H9 (cell line): ENCODE results near the gene RNF220. TPM values are rescaled to one million over a fixed set of nuclear protein-coding genes. Genes with fewer than 3 reads are reported as not detected.

Source experiments
- DNase-seq: peaks from one replicate; pipeline ENCODE4 v3.0.0-alpha.2; 2017
- H2AFZ ChIP-seq: one replicate; pipeline ENCODE4 v1.6.1; 2013; ENCODE audit warnings: mild to moderate bottlenecking, low read length, control low read depth, moderate library complexity
- H2AK5ac ChIP-seq: 2 replicates; pipeline ENCODE4 v1.6.1; 2013; ENCODE audit warnings: low read length, control low read depth, mixed read lengths; ENCODE audit not compliant: insufficient read length
- H2BK120ac ChIP-seq: one replicate; pipeline ENCODE4 v1.6.1; 2013; ENCODE audit warnings: low read depth, mild to moderate bottlenecking, low read length, control low read depth, inconsistent platforms; ENCODE audit not compliant: poor library complexity, severe bottlenecking
- H2BK12ac ChIP-seq: 2 replicates; pipeline ENCODE4 v1.6.1; 2013; ENCODE audit warnings: low read length, control low read depth, mixed read lengths, low read depth; ENCODE audit not compliant: insufficient read length
- H2BK15ac ChIP-seq: 2 replicates; pipeline ENCODE4 v1.6.1; 2013; ENCODE audit warnings: low read depth, low read length, control low read depth
- H2BK20ac ChIP-seq: one replicate; pipeline ENCODE4 v1.6.1; 2013; ENCODE audit warnings: low read depth, mild to moderate bottlenecking, low read length, control low read depth, inconsistent platforms; ENCODE audit not compliant: poor library complexity, severe bottlenecking
- H2BK5ac ChIP-seq: 2 replicates; pipeline ENCODE4 v1.6.1; 2013; ENCODE audit warnings: low read length, control low read depth, mixed read lengths; ENCODE audit not compliant: insufficient read length
- H3K14ac ChIP-seq: 2 replicates; pipeline ENCODE4 v1.6.1; 2013; ENCODE audit warnings: low read length, control low read depth; ENCODE audit not compliant: insufficient read depth
- H3K18ac ChIP-seq: 2 replicates; pipeline ENCODE4 v1.6.1; 2013; ENCODE audit warnings: low read depth, mild to moderate bottlenecking, mixed read lengths, low read length, control low read depth; ENCODE audit not compliant: insufficient read length
- H3K23ac ChIP-seq: 2 replicates; pipeline ENCODE4 v1.6.1; 2013; ENCODE audit warnings: low read length, control low read depth, mixed read lengths, low read depth; ENCODE audit not compliant: insufficient read length
- H3K23me2 ChIP-seq: 2 replicates; pipeline ENCODE4 v1.6.1; 2013; ENCODE audit warnings: low read depth, mild to moderate bottlenecking, mixed read lengths, low read length, control low read depth; ENCODE audit not compliant: insufficient read length, poor library complexity, severe bottlenecking
- H3K27ac ChIP-seq: 2 replicates; pipeline ENCODE4 v1.5.1; 2013; ENCODE audit warnings: low read length, control low read depth, mixed read lengths, low read depth; ENCODE audit not compliant: insufficient read length
- H3K27me3 ChIP-seq: 2 replicates; pipeline ENCODE4 v1.6.1; 2013; ENCODE audit warnings: low read length, control low read depth, inconsistent platforms; ENCODE audit not compliant: insufficient read depth
- H3K4ac ChIP-seq: 2 replicates; pipeline ENCODE4 v1.6.1; 2013; ENCODE audit warnings: low read depth, mild to moderate bottlenecking, control low read depth, inconsistent platforms, low read length, moderate library complexity
- H3K4me1 ChIP-seq: 2 replicates; pipeline ENCODE4 v1.6.1; 2013; ENCODE audit warnings: low read length, control low read depth, inconsistent platforms; ENCODE audit not compliant: insufficient read depth
- H3K4me2 ChIP-seq: 2 replicates; pipeline ENCODE4 v1.6.1; 2013; ENCODE audit warnings: low read length, control low read depth, mixed read lengths; ENCODE audit not compliant: insufficient read length, insufficient read depth
- H3K56ac ChIP-seq: 2 replicates; pipeline ENCODE4 v1.6.1; 2013; ENCODE audit warnings: low read depth, mild to moderate bottlenecking, mixed read lengths, low read length, control low read depth; ENCODE audit not compliant: insufficient read length
- H3K79me1 ChIP-seq: 2 replicates; pipeline ENCODE4 v1.6.1; 2013; ENCODE audit warnings: low read depth, mild to moderate bottlenecking, moderate library complexity, low read length, control low read depth, inconsistent platforms; ENCODE audit not compliant: insufficient read depth, poor library complexity, severe bottlenecking
- H3K79me2 ChIP-seq: 2 replicates; pipeline ENCODE4 v1.6.1; 2013; ENCODE audit warnings: low read length, control low read depth, inconsistent platforms; ENCODE audit not compliant: insufficient read depth
- H3K9ac ChIP-seq: 2 replicates; pipeline ENCODE4 v1.6.1; 2013; ENCODE audit warnings: low read length, control low read depth, mixed read lengths; ENCODE audit not compliant: insufficient read length; ENCODE audit errors: extremely low read depth
- H3K9me3 ChIP-seq: one replicate; pipeline ENCODE4 v1.6.1; 2013; ENCODE audit warnings: low read depth, low read length, inconsistent platforms; ENCODE audit not compliant: control insufficient read depth
- H3T11ph ChIP-seq: one replicate; pipeline ENCODE4 v1.6.1; 2013; ENCODE audit warnings: mild to moderate bottlenecking, low read length, control low read depth, inconsistent platforms
- H4K20me1 ChIP-seq: one replicate; pipeline ENCODE4 v1.6.1; 2013; ENCODE audit not compliant: control insufficient read depth, insufficient read length, insufficient read depth
- H4K5ac ChIP-seq: 2 replicates; pipeline ENCODE4 v1.6.1; 2013; ENCODE audit warnings: low read depth, mild to moderate bottlenecking, mixed read lengths, low read length, control low read depth; ENCODE audit not compliant: insufficient read length
- H4K8ac ChIP-seq: replicated peaks from 2 replicates; pipeline ENCODE4 v1.6.1; 2013; ENCODE audit warnings: low read length, control low read depth, mixed read lengths, low read depth; ENCODE audit not compliant: insufficient read length
- H4K91ac ChIP-seq: 2 replicates; pipeline ENCODE4 v1.6.1; 2013; ENCODE audit warnings: low read depth, mild to moderate bottlenecking, moderate library complexity, mixed read lengths, low read length, control low read depth; ENCODE audit not compliant: insufficient read length
- H3K27ac Mint-ChIP-seq, 3 experiments: 2 replicates in 2 of 3; 3 replicates in 1 of 3; pipeline ENCODE4 v1.8.0; 2020 to 2021; ENCODE audit warnings: mixed read lengths in 3 of 3, mild to moderate bottlenecking in 1 of 3, moderate library complexity in 1 of 3
- H3K27me3 Mint-ChIP-seq: 2 replicates; pipeline ENCODE4 v1.8.0; 2021; ENCODE audit warnings: low read depth, mild to moderate bottlenecking, moderate library complexity, mixed read lengths
- H3K36me3 Mint-ChIP-seq, 3 experiments: 2 replicates in 2 of 3; 3 replicates in 1 of 3; pipeline ENCODE4 v1.8.0; 2020 to 2021; ENCODE audit warnings: low read depth in 3 of 3, mixed read lengths in 3 of 3; ENCODE audit not compliant: insufficient read depth in 1 of 3
- H3K4me1 Mint-ChIP-seq, 2 experiments: 2 replicates each; pipeline ENCODE4 v1.8.0; 2020; ENCODE audit warnings: mixed read lengths in 2 of 2
- H3K4me3 Mint-ChIP-seq, 2 experiments: 2 replicates in 1 of 2; 3 replicates in 1 of 2; pipeline ENCODE4 v1.8.0; 2020 to 2021; ENCODE audit warnings: mild to moderate bottlenecking in 2 of 2, mixed read lengths in 2 of 2, moderate library complexity in 1 of 2
- H3K9me3 Mint-ChIP-seq, 2 experiments: 2 replicates in 1 of 2; 3 replicates in 1 of 2; pipeline ENCODE4 v1.8.0; 2020; ENCODE audit warnings: mild to moderate bottlenecking in 2 of 2, mixed read lengths in 2 of 2, moderate library complexity in 1 of 2
- WGBS: extraction: QIAGEN DNeasy Blood & Tissue Kit; methylation state at CpG from one replicate; pipeline ENCODE4 v1.1.7; 2013; ENCODE audit warnings: missing lambda C conversion rate, low lambda C conversion rate, mixed read lengths; ENCODE audit not compliant: insufficient read length; ENCODE audit errors: extremely low coverage; 5-methylcytosine and 5-hydroxymethylcytosine counted together
- total RNA-seq: library from RNA; stranded (reverse); gene quantifications from 2 replicates; pipeline ENCODE4 v1.2.1, GENCODE V29; 2021
- TF ChIP-seq, protein P1 (sequence below): fragments of 200-600 bp; sonication (generic); conservative IDR thresholded peaks from 3 replicates; pipeline ENCODE4 v1.8.0; 2021; ENCODE audit warnings: antibody characterized with exemption, mild to moderate bottlenecking

Gene RNF220
- total RNA-seq, 1 experiment from 2014 or later, result 109 TPM

DNA sequence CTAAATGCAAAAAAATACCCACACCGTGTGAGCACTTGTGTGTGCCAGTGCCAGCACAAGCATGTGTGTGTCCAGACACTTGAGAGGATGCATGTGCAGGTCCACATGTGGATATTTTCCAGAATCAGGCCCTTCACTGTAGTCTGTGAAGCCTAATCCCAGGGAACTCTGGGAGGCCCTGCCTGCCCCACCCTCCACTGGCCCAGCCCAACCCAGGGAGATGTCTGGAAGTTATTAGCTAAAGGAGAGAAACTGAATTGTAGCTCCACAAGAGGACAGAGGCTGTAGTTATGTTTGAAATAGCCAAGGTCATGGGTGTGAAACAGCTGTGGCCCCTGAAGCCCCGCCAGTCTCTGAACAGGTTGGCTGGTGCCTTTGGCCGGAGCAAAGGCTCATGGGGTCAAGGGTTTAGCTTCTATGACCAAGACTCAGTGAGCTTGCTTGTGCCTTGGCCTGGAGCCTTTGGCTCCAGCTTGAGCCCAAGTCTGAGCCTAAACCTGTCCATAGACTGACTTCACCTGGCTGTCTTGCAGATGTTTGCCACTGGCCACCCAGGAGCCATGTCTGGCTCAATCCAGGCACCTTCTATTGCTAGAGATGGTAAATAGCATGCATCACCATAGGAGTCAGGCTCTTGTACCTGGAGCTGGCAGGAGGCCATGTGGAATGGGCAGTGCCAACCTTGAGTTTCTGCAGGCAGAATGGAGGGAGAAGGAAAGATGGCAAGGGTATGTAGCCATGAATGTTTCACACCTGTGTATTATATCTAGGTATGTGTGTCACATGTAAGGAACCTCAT lies 199.3 kb downstream of the RNF220 start:
- Histone ChIP-seq H4K5ac (no peak overlapping the region), H3K9ac (no peak overlapping the region), H2AFZ (no peak overlapping the region), H3K4me1 (no peaks in the 10 kb centered on the region), H2BK5ac (no peak overlapping the region), H3K4ac (no peak overlapping the region), H4K91ac (no peak overlapping the region), H3K14ac (no peak overlapping the region), H2BK20ac (no peak overlapping the region), H4K20me1 (no peaks in the 10 kb centered on the region), H2AK5ac (no peak overlapping the region), H3K27ac (no peak overlapping the region), H3K18ac (no peak overlapping the region), H3K23ac (no peak overlapping the region), H3K27me3 (no peaks in the 10 kb centered on the region), H3K9me3 (no peaks in the 10 kb centered on the region), H3K23me2 (no peaks in the 10 kb centered on the region), H3K79me2 (no peaks in the 10 kb centered on the region), H3K56ac (no peak overlapping the region), H3K4me2 (no peak overlapping the region), H3T11ph (no peak overlapping the region), H2BK120ac (no peak overlapping the region), H2BK15ac (no peak overlapping the region), H4K8ac (no peak overlapping the region), H3K79me1 (no peaks in the 10 kb centered on the region), H2BK12ac (no peak overlapping the region)
- Mint-ChIP-seq H3K4me1 (peaks cover 0 to 3% of the 10 kb centered on the region in 2 experiments; a peak in 1 of 4 replicates), H3K27me3 (peaks cover 12% of the 10 kb centered on the region), H3K9me3 (peaks cover 0 to 3% of the 10 kb centered on the region in 2 experiments; a peak in 1 of 5 replicates), H3K27ac (no peak overlapping the region), H3K36me3 (peaks cover 0 to 2% (median 0%) of the 10 kb centered on the region in 3 experiments; a peak in 2 of 7 replicates), H3K4me3 (no peak overlapping the region)
- no peak for DNase-seq
- no CpG with 5 or more reads among the region's 3 CpGs for WGBS
- TF ChIP-seq, protein P1, sequence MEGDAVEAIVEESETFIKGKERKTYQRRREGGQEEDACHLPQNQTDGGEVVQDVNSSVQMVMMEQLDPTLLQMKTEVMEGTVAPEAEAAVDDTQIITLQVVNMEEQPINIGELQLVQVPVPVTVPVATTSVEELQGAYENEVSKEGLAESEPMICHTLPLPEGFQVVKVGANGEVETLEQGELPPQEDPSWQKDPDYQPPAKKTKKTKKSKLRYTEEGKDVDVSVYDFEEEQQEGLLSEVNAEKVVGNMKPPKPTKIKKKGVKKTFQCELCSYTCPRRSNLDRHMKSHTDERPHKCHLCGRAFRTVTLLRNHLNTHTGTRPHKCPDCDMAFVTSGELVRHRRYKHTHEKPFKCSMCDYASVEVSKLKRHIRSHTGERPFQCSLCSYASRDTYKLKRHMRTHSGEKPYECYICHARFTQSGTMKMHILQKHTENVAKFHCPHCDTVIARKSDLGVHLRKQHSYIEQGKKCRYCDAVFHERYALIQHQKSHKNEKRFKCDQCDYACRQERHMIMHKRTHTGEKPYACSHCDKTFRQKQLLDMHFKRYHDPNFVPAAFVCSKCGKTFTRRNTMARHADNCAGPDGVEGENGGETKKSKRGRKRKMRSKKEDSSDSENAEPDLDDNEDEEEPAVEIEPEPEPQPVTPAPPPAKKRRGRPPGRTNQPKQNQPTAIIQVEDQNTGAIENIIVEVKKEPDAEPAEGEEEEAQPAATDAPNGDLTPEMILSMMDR, result no peak
